GM21447 (cell line): Measurements from ENCODE around the gene CYTH2.

Source experiments
- ATAC-seq: cut with Tn5 transposase; IDR thresholded peaks from one replicate; pipeline ENCODE4 v1.9.1; 2021; ENCODE audit not compliant: unreplicated experiment

Gene CYTH2

GRCh38 chr19:48492925-48493717, 24.0 kb downstream of the CYTH2 start:
- peak; percentile 59 for ATAC-seq

GRCh38 chr19:48493718-48494401, 24.7 kb downstream of the CYTH2 start:
- ATAC-seq: no peak

GRCh38 chr19:48495396-48495795, 26.2 kb downstream of the CYTH2 start:
- ATAC-seq: no peak

- no peak for ATAC-seq
Observed at GRCh38 chr19:48496959-48497727, 28.0 kb downstream of the CYTH2 start.

- no peak for ATAC-seq
Observed at GRCh38 chr19:48497728-48498594, 28.8 kb downstream of the CYTH2 start.

- no peak for ATAC-seq
Observed at GRCh38 chr19:48498595-48499311, 29.6 kb downstream of the CYTH2 start.

GRCh38 chr19:48499316-48500090, 30.3 kb downstream of the CYTH2 start:
- no peak for ATAC-seq

GRCh38 chr19:48500830-48501493, 31.8 kb downstream of the CYTH2 start:
- no peak for ATAC-seq

- peak; percentile 47 for ATAC-seq
Observed at GRCh38 chr19:48501494-48502349, 32.6 kb downstream of the CYTH2 start.

GRCh38 chr19:48502350-48503018, 33.3 kb downstream of the CYTH2 start:
- no peak for ATAC-seq

GRCh38 chr19:48506138-48506733, 37.1 kb downstream of the CYTH2 start:
- ATAC-seq: no peak

GRCh38 chr19:48507911-48508439, 38.8 kb downstream of the CYTH2 start:
- no peak for ATAC-seq

- ATAC-seq: no peak
Observed at GRCh38 chr19:48508729-48509411, 39.7 kb downstream of the CYTH2 start.

- no peak for ATAC-seq
Observed at GRCh38 chr19:48509467-48510194, 40.5 kb downstream of the CYTH2 start.
